ENCODE data around the gene FGD6. TPM values are rescaled to one million over a fixed set of nuclear protein-coding genes. Genes with fewer than 3 reads are reported as not detected.

The FGD6 gene
- total RNA-seq, 6 donors from 2014 or later: 14.7 to 36.1 (median 20.2) TPM

DNA sequence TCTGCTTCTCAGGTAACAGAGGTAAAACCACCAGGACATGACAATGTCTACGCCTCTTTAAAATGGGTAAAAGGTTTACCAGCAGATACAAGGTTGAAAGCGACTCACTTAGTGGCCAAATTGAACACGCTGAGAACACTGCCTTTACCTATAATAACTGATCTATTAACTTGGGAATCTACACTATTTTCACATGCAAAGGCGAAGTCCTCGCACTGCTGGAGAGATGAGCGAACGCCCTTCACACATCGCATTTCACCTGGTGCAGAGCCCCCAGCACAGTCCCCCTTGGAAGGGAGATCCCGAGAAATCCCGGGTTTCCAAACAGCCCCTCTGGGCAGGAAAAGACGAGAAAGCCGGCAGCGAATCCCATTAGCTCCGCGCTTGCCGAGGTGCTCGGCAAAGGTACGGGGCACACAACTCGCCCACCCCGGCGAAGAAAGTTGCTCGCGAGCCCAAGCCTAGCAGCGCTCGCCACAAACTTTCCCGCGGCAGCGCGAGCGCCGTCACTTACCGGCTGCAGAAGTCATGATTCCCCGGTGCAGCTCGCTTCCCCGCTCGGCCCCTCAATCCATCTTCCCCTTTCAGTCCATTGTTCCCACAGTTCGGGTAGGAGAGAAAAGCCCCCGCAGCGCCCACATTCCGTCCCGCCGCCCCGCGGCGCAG lies 423 bp downstream of the FGD6 start:
- peak in 2 of 4 donors; percentile 44 to 55 for TF ChIP-seq POLR2A (IDR thresholded peaks at IDR 0.05)
- no peak for TF ChIP-seq POLR2AphosphoS5 (IDR thresholded peaks at IDR 0.05)
- WGBS, 2 donors: 1 to 3% methylated on average over 8 to 45 of the region's 45 CpGs
- DNase-seq: no peak
- peak in 1 of 2 donors; percentile 58 for ATAC-seq (ENCODE audit: low FRiP score in 2 of 2)
- Histone ChIP-seq H3K4me3 (peak overlapping the region; percentile 62 to 81 (median 73)), H3K36me3 (no peaks in the 10 kb centered on the region), H3K9me3 (no peaks in the 10 kb centered on the region), H3K27ac (peak overlapping the region; percentile 89 to 97 (median 94)), H3K4me1 (peaks cover 4 to 35% (median 11%) of the 10 kb centered on the region in 4 donors), H3K27me3 (no peaks in the 10 kb centered on the region)

DNA sequence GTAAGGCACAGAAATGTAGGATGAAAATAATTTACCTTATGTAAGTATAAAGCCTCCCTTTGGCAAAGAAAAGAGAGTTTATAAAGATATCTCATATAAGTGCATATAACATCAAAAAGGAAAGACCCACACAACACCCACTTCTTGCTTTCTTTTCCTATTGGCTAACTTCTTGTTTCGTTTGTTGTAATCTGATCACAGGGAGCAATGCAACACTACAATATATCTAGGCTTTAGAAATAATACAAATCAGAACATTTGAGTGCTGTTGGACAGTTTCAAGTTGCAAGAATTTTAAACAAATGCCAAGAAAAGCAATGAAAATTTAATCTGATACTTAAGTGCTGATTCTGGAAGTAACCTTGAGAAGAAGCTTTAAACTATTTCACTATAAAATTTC lies 1.3 kb downstream of the FGD6 start:
- 9 to 11% methylated on average over 1 of the region's 1 CpG for WGBS, 2 donors
- Histone ChIP-seq H3K27ac (peak overlapping the region in 2 of 4 donors; percentile 89 to 97), H3K36me3 (no peaks in the 10 kb centered on the region), H3K27me3 (no peaks in the 10 kb centered on the region), H3K9me3 (no peaks in the 10 kb centered on the region), H3K4me1 (peaks cover 4 to 35% (median 11%) of the 10 kb centered on the region in 4 donors), H3K4me3 (peak overlapping the region in 3 of 4 donors; percentile 73 to 81 (median 73))
- ATAC-seq (ENCODE audit: low FRiP score in 2 of 2) (no peak), DNase-seq (no peak)
- TF ChIP-seq POLR2A (IDR thresholded peaks at IDR 0.05) (peak in 1 of 4 donors; percentile 47), POLR2AphosphoS5 (IDR thresholded peaks at IDR 0.05) (no peak)
- TF ChIP-seq, protein P1, sequence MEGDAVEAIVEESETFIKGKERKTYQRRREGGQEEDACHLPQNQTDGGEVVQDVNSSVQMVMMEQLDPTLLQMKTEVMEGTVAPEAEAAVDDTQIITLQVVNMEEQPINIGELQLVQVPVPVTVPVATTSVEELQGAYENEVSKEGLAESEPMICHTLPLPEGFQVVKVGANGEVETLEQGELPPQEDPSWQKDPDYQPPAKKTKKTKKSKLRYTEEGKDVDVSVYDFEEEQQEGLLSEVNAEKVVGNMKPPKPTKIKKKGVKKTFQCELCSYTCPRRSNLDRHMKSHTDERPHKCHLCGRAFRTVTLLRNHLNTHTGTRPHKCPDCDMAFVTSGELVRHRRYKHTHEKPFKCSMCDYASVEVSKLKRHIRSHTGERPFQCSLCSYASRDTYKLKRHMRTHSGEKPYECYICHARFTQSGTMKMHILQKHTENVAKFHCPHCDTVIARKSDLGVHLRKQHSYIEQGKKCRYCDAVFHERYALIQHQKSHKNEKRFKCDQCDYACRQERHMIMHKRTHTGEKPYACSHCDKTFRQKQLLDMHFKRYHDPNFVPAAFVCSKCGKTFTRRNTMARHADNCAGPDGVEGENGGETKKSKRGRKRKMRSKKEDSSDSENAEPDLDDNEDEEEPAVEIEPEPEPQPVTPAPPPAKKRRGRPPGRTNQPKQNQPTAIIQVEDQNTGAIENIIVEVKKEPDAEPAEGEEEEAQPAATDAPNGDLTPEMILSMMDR (IDR thresholded peaks at IDR 0.05): no peak

GRCh38 chr12:95214466-95214865 lies 2.8 kb downstream of the FGD6 start:
- Histone ChIP-seq H3K27me3 (no peaks in the 10 kb centered on the region), H3K4me1 (peaks cover 0 to 26% (median 6%) of the 10 kb centered on the region in 4 donors), H3K4me3 (no peak overlapping the region), H3K27ac (no peak overlapping the region), H3K36me3 (no peaks in the 10 kb centered on the region), H3K9me3 (no peaks in the 10 kb centered on the region)
- TF ChIP-seq EP300 (IDR thresholded peaks at IDR 0.05): no peak
- TF ChIP-seq, protein P1 (IDR thresholded peaks at IDR 0.05): no peak
- TF ChIP-seq POLR2A (IDR thresholded peaks at IDR 0.05): no peak
- TF ChIP-seq POLR2AphosphoS5 (IDR thresholded peaks at IDR 0.05): no peak
- no peak for DNase-seq
- ATAC-seq (ENCODE audit: low FRiP score in 2 of 2): no peak
- 70 to 81% methylated on average over 3 of the region's 3 CpGs for WGBS, 2 donors

DNA sequence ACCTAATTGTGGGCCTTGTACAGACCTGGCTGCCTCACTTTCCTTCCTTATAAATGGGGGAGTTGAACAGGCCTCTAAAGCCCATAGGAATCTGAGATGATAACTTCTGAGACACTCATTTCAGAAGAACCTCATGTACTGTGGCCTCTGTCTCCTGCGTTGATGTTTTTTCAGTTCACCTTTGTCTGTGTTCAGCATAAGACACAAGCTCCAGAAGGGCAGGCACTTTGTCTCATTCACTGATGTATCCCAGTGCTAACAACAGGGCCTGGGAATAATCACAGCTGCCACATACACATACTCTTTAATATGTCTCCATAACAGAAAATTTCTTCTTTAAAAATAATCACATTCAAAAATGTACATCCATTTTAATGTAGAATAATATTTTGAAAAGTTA lies 3.3 kb downstream of the FGD6 start:
- H3K4me3 ChIP-seq: no peak overlapping the region
- DNase-seq: no peak
- peaks cover 0 to 22% (median 2%) of the 10 kb centered on the region in 4 donors for H3K4me1 ChIP-seq
- ATAC-seq (ENCODE audit: low FRiP score in 2 of 2): no peak
- 75 to 93% methylated on average over 1 of the region's 1 CpG for WGBS, 2 donors
- H3K9me3 ChIP-seq: no peaks in the 10 kb centered on the region
- no peaks in the 10 kb centered on the region for H3K27me3 ChIP-seq
- no peak overlapping the region for H3K27ac ChIP-seq
- no peaks in the 10 kb centered on the region for H3K36me3 ChIP-seq
- TF ChIP-seq, protein P1 (IDR thresholded peaks at IDR 0.05): no peak
- TF ChIP-seq POLR2AphosphoS5 (IDR thresholded peaks at IDR 0.05): no peak
- no peak for TF ChIP-seq EP300 (IDR thresholded peaks at IDR 0.05)
- TF ChIP-seq POLR2A (IDR thresholded peaks at IDR 0.05): no peak

DNA sequence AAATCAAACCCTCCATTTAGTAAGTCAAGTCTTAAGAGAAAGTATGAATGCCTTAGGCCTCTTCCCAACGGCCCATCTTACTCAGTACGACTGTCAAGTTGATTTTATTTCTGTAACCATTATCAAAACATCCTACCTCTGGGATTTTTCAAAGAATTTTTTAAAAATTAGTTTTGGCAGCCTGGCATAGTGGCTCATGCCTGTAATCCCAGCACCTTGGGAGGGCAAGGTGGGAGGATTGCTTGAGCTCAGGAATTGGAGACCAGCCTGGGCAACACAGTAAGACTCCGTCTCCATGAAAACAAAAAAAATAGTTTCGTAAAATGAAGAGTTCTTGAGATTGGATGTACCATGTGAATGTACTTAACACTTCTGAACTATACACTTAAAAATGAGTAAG lies 4.1 kb downstream of the FGD6 start:
- Histone ChIP-seq H3K9me3 (no peaks in the 10 kb centered on the region), H3K27ac (no peak overlapping the region), H3K4me1 (peaks cover 0 to 22% (median 1%) of the 10 kb centered on the region in 4 donors), H3K36me3 (no peaks in the 10 kb centered on the region), H3K27me3 (no peaks in the 10 kb centered on the region), H3K4me3 (no peak overlapping the region)
- 88 to 90% methylated on average over 4 of the region's 4 CpGs for WGBS, 2 donors
- ATAC-seq (ENCODE audit: low FRiP score in 2 of 2) (no peak), DNase-seq (no peak)
- TF ChIP-seq, protein P1 (IDR thresholded peaks at IDR 0.05): no peak
- TF ChIP-seq POLR2AphosphoS5 (IDR thresholded peaks at IDR 0.05): no peak
- TF ChIP-seq EP300 (IDR thresholded peaks at IDR 0.05): no peak
- no peak for TF ChIP-seq POLR2A (IDR thresholded peaks at IDR 0.05)

Data from upper lobe of left lung (tissue), 6 donors.